Activated CD4-positive, alpha-beta T cell treated with anti-CD3 and anti-CD28 coated beads, Interleukin-2, Interleukin-6, amounts not matched to agents 100 ng/mL and 50 ng/mL, durations not matched to agents 16 hours and 8 hours (primary cell): ENCODE data around the gene PCDH15.
"Not testable (repeated sequence)": the region's sequence is repeated elsewhere in the genome, so short reads cannot be mapped to it uniquely, and the experiment has no call there.

Source experiments
- DNase-seq: peaks from one replicate; pipeline ENCODE4 v3.0.0-alpha.2; 2020

Gene PCDH15

DNA sequence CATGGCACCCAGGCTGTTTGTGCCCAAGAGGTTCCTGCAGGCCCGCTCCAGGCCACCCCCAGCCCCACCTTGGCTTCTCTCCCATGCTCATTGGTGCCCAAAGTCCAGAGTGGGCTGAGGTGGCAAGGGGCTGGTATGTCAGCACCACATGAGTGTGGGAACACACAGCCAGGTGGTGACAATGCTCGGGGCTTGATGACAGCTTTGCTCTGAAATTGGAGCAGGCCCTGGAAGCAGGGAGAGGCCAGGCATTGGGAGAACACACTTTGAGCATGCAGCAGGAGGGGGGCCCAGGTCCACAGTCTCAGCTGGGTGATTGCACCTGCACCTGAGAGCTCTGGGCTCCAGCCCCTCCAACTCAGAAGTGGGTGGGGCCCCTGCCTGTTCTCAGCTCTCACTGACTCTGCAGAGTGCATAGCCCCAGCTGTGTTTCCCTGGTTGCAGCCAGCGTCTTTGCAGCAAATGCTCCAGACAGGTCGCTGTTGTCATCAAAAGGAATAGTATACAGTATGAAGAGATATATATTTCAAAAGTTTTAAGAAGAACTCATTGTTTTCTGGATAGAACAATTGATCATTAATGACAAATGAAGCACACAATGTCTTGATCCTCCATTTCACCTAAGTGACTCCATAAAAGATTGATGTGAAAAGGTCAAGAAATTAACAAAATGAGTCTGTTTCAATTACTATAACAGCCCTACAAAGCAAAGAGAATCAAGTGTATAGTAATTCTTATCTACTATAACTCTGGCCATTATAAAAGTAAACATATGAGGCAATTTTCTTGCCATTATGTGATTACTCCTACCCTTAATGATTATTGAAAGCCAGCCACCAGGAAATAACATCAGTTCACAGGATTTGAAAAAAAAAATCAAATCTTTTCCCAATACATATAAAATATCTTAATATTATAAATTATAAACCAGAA is 848.1 kb downstream of the PCDH15 start:
- DNase-seq = no peak

DNA sequence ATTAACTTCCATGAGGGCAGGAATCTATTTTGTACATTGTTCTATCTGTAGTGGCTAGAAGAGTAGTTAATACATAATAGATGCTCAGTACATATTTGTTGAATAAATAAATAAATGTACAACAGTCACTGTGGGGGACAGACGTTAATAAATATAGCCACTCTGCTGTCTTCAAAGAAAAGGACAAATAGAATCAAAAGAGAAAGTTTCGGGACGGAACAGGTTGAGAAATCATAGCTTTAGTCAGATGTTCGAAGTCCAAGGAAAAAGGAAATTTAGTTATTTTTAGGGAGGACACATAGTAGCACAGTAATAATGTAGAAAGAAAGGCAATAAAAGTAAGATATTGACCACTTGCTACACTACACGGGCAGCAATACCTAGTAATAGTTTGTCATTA is 861.4 kb downstream of the PCDH15 start:
- no peak for DNase-seq

DNA sequence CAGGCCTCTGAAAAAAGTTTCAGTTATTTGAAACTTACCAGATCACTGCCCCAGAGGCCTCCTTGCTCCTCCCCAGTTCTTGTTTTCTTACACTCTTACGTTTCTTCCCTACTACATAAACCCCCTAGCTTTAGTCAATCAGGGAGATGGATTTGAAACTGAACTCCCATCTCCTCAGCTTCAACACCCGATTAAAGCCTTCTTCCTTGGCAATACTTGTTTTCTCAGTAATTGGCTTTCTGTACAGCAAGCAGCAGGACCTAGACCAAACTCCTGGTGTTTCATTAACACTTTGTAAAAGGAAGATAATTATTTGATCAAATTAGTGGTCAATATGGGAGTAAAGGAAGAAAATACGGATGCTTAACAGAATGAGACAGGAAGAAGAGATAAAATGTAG is 870.4 kb downstream of the PCDH15 start:
- DNase-seq = no peak

DNA sequence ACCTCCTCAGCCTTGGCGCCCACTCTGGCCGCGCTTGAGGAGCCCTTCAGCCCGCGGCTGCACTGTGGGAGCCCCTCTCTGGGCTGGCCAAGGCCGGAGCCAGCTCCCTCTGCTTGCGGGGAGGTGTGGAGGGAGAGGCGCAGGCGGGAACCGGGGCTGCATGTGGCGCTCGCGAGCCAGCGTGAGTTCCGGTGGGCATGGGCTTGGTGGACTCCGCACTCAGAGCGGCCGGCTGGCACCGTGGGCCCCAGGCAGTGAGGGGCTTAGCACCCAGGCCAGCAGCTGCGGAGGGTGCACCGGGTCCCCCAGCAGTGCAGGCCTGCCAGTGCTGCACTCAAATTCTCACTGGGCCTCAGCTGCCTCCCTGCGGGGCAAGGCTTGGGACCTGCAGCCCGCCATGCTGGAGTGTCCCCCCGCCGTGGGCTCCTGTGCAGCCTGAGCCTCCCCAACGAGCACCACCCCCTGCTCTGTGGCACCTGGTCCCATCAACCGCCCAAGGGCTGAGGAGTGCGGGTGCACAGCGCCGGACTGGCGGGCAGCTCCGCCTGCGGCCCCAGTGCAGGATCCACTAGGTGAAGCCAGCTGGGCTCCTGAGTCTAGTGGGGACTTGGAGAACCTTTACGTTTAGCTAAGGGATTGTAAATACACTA is 876.9 kb downstream of the PCDH15 start:
- not testable (repeated sequence) for DNase-seq

DNA sequence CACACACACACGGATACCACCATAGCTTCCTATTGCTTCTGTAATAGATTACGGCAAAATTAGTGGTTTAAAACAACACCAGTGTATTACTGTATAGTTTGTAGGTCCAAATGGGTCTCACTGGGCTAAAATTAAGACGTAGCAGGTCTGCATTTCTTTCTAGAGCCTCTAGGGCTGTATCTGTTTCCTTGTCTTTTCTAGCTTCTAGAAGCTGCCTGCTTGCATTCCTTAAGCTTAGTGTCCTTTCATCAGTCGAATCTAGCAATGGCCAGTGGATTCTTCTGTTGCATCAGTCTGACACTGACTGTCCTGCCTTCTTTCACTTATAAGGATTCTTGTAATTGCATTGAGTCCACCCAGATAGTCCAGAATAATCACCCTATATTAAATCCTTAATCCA is 882.3 kb downstream of the PCDH15 start:
- DNase-seq = no peak

DNA sequence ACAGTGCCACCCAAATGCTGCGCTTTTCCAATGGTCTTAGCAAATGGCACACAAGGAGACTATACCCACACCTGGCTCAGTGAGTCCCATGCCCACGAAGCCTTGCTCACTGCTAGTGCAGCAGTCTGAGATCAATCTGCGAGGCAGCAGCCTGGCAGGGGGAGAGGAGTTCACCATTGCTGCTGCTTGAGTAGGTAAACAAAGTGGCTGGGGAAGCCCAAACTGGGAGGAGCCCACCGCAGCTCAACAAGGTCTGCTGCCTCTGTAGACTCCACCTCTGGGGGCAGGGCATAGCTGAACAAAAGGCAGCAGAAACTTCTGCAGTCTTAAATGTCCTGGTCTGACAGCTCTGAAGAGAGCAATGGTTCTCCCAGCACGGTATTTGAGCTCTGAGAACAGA is 891.2 kb downstream of the PCDH15 start:
- DNase-seq = no peak

DNA sequence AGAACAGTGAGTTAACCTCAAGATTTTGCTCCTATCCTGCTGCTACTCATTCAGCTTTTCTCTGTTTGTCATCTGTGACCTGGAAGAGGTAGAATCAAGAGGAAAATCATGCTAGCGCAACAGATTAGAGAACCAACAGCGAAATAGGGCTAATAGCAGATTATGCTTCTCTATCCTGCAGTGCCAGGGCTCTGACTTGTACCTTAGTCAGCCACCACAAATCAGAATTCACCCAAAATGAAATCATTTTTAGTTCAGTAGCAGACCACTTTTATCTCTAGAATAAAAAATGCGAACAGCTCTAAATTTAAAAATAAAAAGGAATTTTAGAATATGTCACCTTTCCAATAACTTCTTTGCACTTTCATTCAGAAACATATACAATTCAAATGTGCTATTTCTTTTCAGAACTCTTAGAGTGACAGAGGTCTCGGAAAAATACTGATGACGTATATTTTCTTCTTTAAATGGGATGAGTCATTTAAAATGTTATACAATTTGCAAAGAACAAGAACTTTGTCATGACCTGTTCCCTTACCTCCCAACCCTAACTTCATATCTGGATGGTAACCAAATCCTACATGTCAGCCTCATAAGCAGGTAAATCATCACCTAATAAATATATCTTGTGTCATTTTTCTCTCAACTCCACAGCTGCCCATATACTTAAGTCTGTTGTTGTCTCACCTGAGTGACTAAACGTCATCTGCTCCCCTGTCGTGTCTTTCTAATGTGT is 896.4 kb downstream of the PCDH15 start:
- no peak for DNase-seq

DNA sequence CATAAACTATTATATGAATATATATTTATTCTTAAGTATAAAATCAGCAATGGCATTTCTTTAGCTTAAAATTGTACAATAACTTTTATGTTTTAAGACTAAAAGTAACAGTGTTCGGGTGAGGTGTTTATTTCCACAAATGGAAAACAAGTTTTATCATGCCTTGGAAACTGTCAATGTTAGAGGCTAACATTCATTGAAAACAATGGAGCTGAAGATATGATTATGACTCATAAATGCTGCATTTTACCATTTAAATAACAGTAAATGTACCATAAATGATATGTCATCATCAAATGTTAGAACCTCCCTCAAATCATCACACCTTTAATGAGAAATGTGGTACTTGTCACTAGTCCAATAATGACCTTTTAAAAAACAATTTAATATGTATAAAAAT is 897.3 kb downstream of the PCDH15 start:
- DNase-seq = no peak

DNA sequence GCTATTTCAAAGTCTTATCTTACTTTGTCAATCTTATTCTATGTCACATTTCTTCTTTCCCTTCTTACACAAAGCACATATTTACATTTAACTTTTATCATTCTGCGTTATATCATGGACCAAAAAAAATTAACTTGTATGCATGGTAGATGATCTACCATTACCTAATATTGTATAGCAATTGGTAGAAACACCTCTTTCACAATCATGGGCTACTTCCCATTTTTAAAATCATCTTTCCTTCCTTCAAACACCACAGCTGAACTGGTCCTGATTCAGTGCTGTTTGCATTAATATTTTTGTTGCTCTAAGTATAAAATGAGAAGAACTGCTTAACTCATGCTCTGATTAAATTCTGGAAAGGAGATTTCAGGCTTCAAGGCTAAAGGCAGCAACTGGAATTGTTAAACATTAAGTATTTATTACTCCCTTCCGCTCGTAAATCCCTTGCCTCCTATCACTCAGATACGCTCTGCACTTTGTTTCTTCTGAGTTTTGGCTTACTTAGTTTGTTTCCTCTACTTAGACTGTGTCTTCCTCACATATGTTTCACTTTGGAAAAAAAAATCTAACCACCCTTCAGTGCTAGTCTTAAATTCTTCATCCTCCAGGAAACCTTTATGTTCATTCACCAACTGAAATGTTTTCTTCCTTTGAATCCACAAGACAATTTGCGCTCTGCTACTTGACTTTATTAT is 901.4 kb downstream of the PCDH15 start:
- no peak for DNase-seq

DNA sequence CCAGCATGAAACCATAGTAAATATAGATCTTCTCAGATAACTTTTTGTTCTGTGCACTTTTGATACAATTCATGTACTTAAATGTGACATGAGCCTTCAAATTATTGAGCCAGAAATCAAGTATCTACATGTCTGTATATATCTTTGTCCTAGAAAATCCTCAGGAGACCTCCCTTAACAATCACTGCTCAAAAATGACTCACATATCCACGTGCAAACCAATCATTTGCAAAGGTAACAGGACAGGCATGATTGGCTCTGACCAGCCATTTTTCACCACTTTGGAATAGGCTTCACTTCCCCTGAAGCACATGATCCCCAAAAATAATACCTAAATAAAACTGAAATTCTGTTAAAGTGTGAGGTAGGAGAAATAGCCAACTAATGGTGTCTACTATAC is 902.5 kb downstream of the PCDH15 start:
- no peak for DNase-seq

DNA sequence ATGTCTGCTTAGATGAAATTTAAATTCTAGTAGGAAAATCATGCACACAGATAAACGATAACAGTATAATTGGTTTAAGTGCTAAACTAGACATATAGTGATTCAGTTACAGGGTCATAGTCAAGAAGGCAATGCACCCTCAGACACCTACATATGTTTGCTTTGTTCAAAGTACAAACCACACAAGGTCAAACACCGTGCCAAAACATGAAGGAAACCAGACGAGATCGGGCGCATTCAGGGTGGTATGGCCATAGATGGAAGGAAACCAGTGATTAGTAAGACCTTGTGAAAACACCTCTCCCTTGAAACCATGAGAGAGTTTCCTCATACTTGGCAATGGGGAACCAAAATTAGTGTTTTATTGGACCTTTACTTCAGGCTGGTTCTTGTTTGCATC is 906.9 kb downstream of the PCDH15 start:
- no peak for DNase-seq

DNA sequence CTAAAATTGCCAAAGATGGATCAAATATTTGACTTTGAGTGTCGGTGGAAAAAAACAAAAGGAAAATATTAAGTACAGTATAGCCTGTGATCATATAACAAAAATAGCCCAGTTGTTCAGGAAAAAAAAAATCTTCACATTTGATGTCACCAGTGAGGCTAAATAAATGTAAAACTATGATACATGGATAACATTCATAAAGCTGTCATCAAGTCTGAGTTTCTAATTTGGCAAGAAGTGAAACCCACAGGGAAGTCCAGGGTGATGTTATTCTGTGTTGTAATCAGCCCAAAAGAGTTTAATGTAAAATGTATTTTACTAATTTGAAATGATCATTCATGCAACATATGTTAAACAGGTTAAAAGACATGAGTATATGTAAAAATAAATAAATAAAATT is 908.0 kb downstream of the PCDH15 start:
- no peak for DNase-seq

DNA sequence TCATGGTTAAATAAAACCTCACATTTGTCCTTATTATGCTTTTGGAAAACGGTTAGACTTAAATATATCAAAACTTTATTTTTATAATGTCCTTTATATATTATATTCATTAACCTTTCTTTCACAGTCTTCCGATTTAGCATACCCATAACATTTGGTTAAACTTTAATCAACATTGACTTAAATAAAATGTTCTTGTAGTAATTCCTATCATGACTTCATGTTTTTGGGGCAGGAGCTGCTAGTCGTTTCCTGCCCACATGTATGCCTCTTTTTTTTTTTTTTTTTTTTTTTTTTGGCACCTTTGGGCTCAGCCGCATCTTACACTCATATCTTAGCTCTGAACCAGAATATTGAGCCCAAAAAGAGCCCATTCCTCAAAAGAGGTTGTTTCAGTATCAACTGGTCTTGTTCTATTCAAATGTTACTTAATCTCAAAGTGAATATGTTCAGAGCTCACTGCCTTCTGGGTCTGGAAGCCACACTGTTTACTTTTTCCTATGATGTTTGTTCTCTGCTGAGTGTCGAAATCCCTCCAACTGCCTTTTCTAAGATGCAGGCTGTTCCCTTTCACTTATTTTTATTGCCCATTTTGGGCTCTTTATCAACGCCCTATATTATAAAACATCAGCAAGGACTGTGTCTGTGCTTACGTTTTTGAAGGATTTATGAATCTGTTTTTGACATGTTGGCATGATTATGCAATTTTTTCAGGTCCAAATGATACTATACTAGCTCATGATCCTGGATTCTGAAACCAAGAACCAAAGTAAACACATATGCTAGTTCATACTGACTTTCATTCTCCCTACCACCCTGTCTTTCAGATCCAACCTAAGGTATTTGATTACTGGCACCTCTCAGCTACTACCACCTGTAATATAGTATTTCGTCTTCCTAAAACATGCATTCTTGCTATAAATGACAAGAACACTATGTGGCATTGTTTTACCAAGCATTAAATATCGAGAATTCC is 914.4 kb downstream of the PCDH15 start:
- DNase-seq = no peak

DNA sequence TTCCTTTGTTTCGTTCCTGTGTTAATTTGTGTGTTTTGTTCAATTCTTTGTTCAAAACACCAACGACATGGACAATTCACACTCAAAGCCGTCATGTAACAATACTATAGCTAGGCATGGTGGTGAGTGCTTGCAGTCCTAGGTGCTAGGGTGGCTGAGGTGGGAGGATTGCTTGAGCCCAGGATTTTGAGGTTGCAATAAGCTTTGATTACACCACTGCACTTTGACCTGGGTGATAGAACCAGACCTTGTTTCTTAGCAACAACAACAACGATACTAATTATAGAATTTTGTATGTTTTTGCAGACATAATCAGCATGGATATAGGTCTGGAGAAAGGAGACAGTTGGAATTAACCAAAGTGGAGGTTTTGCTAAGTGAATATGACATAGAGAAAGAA is 936.2 kb downstream of the PCDH15 start:
- DNase-seq = no peak

DNA sequence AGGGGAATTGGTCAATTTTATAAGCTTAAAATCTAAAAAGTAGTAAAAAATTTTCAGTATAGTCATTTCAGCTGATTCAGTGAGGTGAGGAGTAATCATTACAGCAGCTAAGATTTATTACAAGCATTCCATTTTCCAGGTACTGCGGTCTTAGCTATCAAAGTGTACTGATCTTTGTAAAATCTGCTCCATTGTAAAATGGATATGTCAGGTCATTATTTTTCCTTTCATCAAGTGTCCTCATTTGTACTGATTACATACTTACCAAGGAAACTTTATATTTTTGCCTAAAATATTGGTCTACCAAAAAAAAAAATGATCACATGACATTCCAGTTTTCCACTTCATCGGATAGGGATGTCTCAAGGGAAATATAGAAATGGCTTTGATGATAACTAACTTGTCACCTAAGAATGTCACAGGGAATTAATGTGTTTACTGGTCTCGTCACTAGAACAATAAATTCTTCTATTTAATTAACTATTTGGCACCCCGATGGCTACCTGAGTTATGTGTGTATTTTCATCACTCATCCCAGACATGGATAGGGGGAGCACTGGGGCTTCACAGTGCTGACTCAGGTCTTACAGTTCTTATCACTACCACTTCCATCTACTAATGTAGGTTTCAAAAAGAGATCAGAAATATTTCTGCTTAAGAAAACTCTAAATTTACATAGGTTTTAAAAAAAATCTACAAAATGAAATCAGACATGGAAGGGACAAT is 948.4 kb downstream of the PCDH15 start:
- DNase-seq = no peak

DNA sequence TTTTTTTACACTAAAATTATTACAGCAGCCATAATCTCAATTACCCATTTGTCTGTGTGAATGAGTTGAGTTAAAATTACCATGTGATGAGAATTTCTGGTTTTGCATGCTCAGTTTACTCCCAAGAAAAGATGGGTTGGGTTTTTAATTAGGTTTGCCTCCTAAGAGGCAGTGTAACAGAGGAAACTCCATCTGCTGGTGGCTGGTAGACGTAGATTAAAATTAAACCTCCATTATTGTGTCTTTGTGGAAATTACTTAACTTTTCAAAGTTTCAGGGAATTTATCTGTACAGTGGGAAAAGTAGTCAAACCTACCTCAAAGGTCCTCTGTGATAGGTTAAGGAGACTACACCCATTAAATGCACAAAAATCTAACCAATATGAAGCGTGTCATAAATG is 954.2 kb downstream of the PCDH15 start:
- DNase-seq = no peak

DNA sequence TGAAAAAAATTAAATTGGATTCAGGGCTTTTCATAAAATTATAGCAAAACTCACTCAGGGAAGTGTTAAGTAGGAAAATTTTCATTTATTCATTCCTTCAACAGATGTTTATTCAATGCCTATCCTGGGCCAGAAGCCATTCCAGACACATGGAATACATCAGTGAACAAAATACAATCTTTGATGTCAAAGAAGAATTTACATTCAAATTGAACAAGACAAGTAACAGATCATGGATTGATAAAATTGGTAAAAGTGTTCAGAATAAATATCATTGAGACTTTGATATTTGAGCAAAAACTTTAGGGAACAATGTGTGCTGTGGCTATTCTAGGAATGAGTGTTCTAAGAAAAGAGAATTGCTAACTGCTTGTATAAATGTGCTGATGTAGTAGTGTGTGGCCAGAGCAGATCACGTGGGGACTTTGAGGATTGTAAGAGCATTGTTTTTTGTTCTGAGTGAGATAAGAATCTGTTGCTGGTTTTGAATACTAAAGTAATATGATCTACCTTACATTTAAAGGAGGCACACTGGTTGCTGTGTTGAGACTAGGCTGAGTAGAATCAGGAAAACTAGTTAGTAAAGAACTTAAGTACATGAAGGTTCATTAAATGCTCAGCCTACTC is 957.2 kb downstream of the PCDH15 start:
- no peak for DNase-seq

DNA sequence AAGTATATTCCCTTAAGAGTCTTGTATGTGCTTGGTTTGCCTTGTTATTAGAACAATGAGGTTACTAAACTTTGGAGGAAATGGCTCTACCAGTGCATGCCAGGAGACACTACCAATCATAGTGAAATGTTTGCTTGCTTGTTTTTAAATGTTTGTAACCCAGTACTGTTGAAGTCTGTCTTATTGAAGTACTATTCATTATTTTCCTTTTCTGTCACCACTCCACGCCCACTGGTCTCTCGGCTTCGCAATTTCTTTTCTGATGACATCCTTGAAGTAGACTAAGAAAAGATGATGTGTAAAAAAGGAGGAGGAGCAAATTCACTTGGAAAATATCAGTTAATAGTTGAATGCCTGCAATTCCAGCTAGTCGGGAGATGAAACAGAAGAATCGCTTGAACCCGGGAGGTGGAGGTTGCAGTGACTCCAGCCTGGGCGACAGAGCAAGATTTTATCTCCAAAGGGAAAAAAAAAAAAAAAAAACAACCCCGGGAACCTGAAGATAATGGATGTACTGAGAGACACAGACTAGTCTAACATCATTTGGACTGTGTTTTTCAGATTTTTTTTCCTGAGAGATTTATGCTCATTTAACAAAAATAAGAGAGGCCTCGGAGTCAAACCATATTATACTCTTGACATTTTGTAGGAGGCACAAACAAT is 959.4 kb downstream of the PCDH15 start:
- no peak for DNase-seq

DNA sequence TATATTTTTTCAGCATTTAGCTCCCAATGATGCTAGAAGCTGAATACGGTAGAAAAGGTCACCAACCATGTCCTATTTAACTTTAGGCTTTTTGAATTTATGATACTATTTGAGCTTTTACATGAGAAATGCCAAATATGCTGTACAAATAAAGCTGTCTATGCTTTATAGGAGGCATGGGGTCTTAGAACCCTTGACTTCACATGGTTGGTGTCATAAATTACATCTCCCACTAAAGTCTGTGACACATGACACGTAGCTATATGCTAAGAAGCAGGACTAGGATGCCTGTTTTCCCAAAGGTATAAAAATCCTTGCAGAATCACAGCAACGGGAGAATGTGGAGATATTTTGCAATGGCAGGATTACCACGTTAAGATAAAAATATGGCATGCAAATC is 960.4 kb downstream of the PCDH15 start:
- no peak for DNase-seq

DNA sequence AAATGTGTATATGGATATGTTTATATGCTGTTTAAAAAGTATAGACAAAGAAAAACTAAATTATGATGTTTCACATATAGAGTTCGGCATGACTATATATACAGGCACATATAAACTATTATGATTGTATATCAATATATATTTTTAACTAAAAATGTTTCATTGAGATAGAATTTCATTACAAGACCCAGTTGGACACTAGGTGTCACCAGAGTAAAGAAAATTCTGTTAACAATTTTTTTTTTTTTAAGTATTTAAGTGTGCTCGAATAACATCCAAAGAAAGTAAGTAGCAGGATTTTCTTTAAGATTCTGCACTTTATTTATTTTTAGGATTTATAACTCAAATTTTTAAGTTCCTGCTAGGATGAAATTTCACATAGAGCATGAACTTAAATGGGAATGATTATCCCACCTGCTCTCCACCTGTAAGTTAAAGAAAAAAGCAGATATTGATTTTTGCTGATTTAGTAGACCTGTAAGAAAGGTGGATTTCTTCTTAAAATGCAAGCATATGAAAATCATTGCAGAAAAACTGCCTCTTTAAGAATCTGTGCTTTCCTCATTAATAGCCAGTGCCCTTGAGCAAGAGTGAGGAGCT is 961.5 kb downstream of the PCDH15 start:
- peak; percentile 0 for DNase-seq
